HG02571 (cell line): Measurements from ENCODE around the gene IRF9.

ENCODE experiments used
- ATAC-seq: cut with Tn5 transposase; IDR thresholded peaks from one replicate; pipeline ENCODE4 v1.9.1; 2021; ENCODE audit warnings: mild to moderate bottlenecking, moderate library complexity; ENCODE audit not compliant: unreplicated experiment

Gene IRF9

DNA sequence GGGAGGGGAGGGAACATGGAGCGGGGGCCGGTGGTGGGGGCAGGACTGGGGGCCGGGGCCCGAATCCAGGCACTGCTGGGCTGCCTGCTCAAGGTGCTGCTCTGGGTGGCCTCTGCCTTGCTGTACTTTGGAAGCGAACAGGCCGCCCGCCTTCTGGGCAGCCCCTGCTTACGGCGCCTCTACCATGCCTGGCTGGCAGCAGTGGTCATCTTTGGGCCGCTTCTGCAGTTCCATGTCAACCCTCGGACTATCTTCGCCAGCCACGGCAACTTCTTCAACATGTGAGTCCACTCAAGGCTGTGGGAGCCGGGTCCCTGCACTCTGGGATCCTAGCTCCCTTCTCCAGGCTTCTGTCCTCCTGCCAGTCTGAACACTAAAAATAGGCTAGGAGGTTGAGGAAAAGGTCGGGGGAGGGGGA, 29.5 kb upstream of the IRF9 start:
- ATAC-seq, result no peak

DNA sequence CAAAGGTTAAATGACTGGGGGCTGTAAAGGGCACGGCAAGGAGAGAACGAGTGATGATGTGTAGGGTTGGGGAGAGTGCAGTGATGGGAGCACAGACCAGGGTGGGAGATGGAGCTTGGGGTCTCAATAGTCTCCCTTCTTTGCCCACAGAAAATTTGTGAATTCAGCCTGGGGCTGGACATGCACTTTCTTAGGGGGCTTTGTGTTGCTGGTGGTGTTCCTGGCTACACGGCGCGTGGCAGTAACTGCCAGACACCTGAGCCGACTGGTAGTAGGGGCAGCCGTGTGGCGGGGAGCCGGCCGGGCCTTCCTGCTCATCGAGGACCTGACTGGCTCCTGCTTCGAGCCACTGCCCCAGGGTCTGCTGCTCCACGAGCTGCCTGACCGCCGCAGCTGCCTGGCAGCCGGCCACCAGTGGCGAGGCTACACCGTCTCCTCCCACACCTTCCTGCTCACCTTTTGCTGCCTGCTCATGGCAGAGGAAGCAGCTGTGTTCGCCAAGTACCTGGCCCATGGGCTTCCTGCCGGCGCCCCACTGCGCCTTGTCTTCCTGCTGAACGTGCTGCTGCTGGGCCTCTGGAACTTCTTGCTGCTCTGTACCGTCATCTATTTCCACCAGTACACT, 28.9 kb upstream of the IRF9 start:
- no peak for ATAC-seq

DNA sequence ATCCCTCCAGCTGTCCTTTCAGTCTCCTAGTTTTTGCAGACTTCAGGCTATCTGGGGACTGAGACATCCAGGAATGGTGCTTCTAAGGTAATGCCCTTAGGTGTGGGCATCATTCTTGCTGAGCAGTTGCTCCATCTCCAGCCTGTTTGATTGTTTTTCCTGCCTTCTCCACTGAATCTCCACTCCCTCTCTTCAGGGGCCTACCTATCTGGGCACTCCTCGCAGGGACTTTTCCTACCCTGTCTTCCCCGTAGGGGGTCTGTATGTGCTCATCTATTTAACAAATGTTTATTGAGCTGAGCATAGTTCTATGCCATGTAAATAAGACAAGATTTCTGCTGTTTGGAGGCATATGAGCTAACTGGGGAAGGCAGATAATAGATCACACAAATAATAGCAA, 28.1 kb upstream of the IRF9 start:
- ATAC-seq, result no peak

DNA sequence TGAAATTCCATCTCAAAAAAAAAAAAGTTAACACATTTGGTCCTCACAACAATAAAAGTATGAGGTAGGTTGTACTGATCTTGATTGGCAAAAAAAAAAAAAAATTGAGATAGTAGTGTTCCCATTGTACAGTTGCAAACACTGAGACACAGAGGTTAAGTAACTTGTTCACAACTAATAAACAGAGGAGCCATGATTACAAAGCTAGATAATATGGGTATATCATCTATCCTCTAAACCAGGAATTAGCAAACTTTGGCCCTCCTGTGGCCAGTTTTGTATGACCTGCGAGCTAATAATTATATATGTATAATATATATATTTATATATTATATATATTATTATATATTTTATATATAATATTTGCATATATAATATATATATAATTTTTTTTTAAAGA, 27.3 kb upstream of the IRF9 start:
- ATAC-seq, result no peak

DNA sequence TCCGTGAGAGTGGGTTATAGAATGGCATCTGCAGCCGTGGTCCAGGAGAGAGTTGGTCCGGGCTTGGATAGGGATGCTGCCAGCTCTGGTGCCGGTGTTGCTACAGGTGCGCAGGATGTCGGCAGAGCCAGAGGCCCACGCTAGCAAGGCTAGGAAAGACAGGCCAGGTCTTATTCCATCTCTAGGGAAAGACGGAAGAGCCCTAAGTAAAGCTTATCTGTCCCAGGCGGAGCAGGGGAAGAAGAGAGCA, 25.6 kb upstream of the IRF9 start:
- peak; percentile 9 for ATAC-seq

DNA sequence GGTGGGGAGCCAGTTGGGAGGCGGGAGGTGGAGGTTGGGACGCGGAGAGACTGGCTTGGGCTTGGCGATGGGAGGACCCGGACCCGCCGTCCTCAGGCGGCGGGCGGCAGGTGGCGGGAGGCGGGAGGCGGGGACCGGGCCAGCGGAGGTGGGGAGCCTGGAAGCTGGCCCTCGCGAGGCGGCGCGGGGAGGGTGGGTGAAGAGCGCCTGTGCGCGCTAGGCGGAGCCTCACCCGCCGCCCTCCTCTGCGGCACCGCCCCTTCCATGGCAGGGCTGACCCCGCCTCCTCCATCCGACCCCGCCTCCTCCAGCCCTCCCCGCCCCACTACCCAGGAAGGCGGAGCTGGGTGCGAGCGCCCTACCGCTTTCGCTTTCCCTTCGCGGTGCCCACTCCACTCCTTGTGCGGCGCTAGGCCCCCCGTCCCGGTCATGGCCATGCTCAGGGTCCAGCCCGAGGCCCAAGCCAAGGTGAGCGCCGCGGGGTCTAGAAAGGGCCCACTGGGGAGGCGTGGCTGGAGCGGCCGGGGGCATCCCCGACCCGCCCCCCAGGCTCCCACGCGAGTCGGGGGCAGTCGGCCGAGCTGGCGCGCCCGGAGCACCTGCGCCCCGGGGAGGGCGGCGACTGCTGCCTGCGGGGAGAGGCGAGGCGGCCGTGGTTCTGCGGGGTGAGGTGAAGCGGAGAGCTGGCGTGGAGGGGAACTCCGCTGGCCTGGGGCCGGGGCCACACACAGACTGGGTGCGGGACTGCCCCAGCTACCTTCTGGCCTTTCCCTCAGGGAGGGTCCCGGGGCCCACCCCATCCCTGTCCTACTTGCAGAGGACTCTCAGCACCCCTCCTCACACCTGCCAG, 25.0 kb upstream of the IRF9 start, which contains the start of gene PSME1:
TSS of gene PSME1 (plus strand) at position 361 of the 850 bp plus-strand sequence. CDS start at position 430, 69 bp downstream.
- ATAC-seq, result peak; percentile 79

DNA sequence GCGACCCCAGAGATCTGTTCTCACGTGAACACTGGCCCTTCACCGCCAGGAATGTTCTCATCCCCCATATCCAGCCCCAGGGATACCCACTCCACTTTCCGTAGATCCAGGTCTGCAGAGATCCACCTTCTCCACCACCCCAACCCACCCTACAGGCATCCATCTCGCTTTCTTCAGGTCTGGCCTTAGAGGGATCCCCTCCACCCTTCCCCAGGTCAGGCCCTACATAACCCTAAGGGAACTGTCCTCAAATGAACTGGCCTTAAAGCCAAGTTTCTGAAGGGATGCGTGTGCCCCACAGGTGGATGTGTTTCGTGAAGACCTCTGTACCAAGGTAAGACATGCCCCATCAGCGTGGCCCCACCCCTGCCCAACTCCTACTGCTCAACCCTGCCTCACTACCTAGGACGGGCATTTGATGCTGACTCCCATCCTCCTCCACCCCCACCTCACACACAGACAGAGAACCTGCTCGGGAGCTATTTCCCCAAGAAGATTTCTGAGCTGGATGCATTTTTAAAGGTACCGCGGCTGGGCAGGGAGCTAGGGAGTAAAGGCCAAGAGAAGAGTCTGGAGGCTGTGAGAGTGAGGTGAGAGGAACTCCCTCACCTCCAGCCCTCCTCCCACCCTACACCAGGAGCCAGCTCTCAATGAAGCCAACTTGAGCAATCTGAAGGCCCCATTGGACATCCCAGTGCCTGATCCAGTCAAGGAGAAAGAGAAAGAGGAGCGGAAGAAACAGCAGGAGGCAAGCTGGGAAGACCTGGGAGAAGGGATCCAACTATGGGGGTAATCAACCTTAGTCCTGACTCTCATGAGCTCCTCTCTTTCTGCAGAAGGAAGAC, 24.2 kb upstream of the IRF9 start:
- ATAC-seq, result no peak

DNA sequence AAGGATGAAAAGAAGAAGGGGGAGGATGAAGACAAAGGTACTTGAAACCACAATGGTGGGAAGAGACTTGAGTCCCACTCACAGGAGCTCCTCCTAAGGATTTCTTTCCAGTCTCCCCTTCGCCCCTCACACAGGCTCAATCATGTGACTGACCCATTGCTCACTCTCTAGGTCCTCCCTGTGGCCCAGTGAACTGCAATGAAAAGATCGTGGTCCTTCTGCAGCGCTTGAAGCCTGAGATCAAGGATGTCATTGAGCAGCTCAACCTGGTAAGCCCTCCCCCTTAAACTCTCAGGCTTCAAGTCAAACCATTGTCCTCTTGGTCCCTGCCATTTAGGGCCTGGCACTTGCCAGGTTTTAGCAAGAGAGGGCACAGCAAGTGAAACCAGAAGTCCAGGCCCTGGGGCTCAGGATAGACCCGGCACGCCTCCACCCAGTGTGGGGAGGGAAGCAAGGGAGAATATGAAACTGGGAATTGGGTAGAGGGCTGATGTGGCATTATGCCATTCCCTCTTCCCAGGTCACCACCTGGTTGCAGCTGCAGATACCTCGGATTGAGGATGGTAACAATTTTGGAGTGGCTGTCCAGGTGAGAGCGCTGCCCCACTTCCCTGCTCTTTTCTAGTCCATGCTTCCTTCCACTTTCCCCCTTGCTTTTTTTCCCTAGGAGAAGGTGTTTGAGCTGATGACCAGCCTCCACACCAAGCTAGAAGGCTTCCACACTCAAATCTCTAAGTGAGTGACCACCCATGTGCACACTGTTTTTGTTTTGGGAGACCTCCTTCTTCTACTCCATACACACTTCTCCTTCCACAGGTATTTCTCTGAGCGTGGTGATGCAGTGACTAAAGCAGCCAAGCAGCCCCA, 23.3 kb upstream of the IRF9 start:
- no peak for ATAC-seq

DNA sequence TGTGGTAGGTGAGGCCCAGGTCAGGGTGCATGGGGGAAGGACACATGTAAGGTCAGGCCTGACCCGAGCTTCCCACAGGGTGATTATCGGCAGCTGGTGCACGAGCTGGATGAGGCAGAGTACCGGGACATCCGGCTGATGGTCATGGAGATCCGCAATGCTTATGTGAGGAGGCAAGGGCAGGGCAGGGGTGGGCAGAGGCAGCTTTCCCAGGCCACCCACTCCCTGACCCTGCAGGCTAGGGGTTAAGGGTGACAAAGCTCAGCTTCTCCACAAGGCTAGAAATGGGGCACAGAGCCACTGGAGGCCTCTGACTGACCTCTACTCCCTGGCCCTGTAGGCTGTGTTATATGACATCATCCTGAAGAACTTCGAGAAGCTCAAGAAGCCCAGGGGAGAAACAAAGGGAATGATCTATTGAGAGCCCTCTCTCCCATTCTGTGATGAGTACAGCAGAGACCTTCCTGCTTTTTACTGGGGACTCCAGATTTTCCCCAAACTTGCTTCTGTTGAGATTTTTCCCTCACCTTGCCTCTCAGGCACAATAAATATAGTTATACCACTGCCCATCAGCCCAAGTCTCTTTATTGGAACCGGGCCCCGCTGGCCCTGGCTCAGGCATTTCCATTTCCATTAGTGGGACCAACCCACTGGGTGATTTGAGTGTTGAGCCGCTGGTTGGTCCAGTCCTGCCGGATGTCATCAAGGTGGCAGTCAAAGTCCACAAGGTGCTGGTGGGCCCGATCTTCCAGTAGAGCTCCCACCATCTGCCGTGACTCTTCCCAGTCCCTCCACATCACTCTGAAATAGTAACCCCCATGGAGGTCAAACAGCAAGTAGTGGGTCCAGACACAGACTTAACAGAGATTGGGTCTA, 22.4 kb upstream of the IRF9 start:
- ATAC-seq, result no peak

DNA sequence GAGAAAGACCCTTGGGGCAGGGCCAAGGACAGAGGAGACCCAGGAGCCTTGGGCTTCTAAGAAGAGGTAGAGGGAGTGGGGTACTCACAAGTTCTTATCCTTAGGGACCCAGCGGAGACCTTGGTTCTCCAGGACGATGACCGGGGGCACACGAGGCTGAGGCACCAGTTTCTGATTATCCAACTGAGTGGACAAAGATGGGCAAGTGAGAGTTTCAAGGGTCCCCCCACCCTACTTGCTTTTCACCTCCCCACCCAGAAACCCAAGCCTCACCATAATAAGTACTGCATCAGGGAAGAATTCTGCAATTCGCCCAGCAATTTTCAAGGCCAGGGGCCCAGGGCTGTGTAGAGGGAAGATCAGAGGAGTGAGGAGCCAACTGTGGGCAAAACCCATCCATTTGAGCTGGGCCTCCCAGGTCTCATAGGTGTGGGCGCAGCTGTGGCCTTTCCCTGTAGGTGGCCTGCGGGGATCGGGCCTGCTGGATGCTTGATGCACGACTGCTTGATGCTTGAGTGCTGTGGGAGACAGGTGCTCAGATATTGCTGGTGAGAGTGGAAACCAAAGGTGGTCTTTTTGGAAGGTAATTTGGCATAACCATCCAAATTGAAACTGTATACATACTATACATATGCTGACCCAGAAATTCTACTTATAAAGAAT, 21.7 kb upstream of the IRF9 start:
- no peak for ATAC-seq

DNA sequence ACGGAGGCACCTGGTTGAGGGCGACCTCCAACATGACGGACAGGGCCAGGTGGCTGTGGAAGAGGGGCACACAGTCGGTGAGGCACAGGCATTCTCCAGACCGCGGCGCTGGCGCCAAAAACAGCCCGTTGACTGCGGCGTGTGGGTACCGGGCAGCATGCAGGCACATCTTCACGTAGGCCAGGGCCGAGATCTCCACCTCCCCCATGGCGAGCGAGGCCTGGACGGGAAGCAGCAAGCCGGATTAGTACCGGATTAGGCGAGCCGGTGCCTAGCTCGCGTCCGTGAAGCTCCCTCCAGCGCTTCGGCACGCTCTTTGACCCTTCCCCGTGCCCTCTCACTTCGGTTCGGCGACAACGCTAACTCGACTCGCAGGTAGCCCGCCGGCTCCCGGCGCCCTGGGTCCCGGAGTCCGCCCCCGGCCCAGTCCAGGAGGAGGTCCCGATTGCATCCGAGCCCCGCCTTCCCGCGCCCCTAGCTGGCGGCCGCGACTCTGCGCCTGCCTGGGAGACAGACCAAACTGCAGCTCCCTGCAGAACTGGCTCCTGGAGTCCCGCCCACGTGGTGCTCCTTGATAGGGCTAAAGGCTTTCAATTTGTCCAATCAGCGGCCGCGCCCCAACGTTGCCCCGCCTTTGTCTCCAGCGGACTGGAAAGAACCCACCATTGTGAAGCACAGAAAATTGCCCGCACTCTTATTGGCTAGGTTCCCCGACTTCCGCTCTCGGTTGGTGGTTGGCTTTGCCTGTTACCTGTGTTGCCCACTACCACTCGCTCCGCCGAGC, 19.8 kb upstream of the IRF9 start, which contains the start of gene EMC9:
TSS of gene EMC9 (minus strand) at position 495 of the 784 bp plus-strand sequence. CDS start at position 208, 287 bp downstream.
- ATAC-seq, result peak; percentile 81

DNA sequence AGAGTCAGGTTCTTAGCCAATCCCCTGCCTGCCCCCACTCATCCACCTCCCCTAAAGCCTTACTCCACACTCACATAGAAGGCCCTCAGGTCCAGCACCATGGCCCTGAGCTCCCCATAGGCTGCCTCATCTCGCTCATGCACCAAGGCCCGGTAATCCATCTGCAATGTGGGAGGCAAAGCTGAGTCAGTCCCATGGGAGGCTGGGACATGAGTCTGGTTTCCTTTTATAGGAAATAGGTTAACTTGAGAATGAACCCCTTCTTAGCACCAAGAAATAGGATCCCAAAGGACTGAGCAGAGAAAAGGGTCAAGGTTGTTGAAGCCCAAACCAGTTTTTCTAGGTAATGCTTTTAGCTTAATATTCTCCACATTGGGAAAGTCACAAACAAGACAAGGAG, 17.6 kb upstream of the IRF9 start:
- no peak for ATAC-seq

DNA sequence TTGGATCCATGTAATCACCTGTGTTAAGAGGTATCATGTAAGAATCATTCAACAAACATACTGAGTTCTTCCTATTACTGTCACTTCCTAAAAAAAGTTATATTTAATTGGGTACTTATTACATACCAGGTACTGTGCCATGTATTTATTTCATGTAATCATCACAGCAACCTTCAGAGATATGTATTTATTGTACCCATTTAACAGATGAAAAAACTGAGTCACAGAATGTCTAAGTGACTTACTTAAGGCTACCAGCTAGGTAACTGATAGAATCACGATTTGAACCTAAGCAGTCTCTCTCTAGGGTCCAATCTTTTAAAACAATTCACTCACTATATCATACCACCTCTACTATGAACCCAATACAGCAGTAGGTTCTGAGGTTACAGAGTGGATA, 16.6 kb upstream of the IRF9 start:
- no peak for ATAC-seq

DNA sequence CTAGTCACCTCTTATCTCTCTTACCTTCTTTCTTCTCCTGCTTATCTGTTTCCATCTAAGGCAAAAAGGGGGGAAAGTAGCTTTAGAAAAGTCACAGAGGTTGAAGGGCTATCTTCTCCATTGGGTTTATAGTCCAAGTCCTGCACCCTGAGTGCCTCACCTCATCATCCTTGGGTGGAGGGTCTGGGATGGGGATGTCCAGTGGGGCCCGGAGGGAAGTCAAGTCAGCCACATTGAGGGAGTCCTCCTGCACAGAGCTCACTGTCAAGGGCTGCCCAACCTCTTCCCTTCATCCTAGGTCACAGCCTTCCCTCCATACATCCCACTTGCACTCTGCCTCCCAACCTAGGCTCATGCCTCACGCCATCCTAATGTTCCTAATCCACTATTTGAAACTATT, 15.8 kb upstream of the IRF9 start:
- ATAC-seq, result no peak

DNA sequence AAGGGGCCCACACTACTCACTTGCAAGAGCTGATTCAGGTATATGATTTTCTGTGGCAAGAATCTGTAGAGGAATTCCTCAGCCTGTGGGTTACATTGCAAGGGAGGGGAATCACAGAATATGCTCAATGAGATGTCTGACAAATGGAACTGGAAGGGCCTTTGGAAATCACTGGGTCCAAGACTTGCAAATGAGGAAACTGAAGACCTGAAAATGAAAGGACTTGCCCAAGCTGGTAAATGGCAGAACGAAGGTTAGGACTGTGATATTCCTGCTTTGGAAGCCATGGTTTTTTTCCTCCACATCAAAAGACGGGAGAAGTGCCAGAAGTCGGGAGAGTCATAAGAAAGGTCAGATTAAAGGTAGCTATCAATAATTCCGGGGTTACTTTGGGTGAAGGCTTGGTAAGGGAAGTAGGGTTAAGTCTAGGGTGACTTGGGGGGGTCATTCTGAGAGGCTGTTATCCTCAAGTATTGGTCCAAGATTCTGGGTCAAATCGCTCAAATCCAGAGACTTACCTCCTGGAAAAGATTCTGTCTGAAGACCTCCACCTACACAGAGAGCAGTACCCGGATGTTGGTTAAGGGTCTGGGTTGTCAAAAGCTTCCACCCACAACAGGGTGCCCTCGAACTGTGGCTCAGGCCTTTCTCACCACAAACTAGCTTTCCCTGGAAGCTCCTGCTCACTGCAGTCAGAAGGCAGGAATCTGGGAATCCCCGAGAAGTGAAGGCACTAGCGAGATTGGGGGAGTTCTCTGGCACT, 15.2 kb upstream of the IRF9 start:
- no peak for ATAC-seq

DNA sequence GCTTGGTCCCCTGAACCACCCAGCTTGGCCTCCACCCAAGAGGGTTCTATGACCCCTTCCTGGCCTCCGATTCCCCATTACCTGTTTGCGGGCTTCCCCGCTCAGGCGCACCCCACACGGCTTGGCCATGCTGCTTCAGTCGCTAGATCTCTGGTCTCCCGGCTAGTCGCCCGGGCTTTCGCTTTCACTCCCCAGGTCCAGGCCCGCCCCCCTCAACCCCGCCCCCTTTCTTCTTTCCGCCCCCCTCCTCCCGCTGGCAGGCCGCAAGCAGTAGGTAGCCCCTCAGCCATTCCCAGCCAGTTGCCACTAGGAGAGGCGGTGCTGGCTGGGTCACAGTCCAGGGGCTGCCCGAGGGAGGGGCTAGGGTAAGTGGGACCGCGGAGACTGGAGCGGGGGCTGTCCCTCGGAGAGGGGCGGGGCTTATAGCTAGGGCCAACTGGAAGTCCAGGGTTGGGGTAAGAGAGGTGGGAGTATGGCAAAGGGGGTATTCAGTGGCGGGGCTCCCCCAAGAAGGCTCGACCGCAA, 14.6 kb upstream of the IRF9 start, which contains the start of gene PSME2:
TSS of gene PSME2 (minus strand) at position 158 of the 525 bp plus-strand sequence. CDS start at position 129, 29 bp downstream.
- peak; percentile 66 for ATAC-seq
